HG02938 (cell line): ENCODE measurements around the gene SLC7A5.
"Not testable (repeated sequence)": the region's sequence is repeated elsewhere in the genome, so short reads cannot be mapped to it uniquely, and the experiment has no call there.

Source experiments
- ATAC-seq: cut with Tn5 transposase; IDR thresholded peaks from one replicate; pipeline ENCODE4 v1.9.1; 2021; ENCODE audit warnings: mild to moderate bottlenecking, moderate library complexity; ENCODE audit not compliant: unreplicated experiment

Gene SLC7A5

GRCh38 chr16:87835882-87836331 lies 33.4 kb downstream of the SLC7A5 start:
- no peak for ATAC-seq

GRCh38 chr16:87834668-87835473 lies 34.4 kb downstream of the SLC7A5 start:
- no peak for ATAC-seq

- ATAC-seq: no peak
Measured at GRCh38 chr16:87834005-87834667, 35.2 kb downstream of the SLC7A5 start.

GRCh38 chr16:87833548-87833947 lies 35.8 kb downstream of the SLC7A5 start:
- no peak for ATAC-seq

GRCh38 chr16:87832741-87833502 lies 36.4 kb downstream of the SLC7A5 start:
- no peak for ATAC-seq

- ATAC-seq: no peak
Measured at GRCh38 chr16:87832137-87832527, 37.2 kb downstream of the SLC7A5 start.

- no peak for ATAC-seq
Measured at GRCh38 chr16:87831421-87832136, 37.7 kb downstream of the SLC7A5 start.

GRCh38 chr16:87830673-87831420 lies 38.5 kb downstream of the SLC7A5 start:
- ATAC-seq: no peak

- ATAC-seq: no peak
Measured at GRCh38 chr16:87829988-87830672, 39.2 kb downstream of the SLC7A5 start.

- no peak for ATAC-seq
Measured at GRCh38 chr16:87829622-87829980, 39.7 kb downstream of the SLC7A5 start.

GRCh38 chr16:87828907-87829621 lies 40.2 kb downstream of the SLC7A5 start:
- ATAC-seq: no peak

- ATAC-seq: no peak
Measured at GRCh38 chr16:87828071-87828906, 41.0 kb downstream of the SLC7A5 start.

- ATAC-seq: not testable (repeated sequence)
Measured at GRCh38 chr16:87827588-87827915, 41.8 kb downstream of the SLC7A5 start.

- ATAC-seq: no peak
Measured at GRCh38 chr16:87826798-87827587, 42.3 kb downstream of the SLC7A5 start.

GRCh38 chr16:87826407-87826797 lies 42.9 kb downstream of the SLC7A5 start:
- ATAC-seq: not testable (repeated sequence)

- not testable (repeated sequence) for ATAC-seq
Measured at GRCh38 chr16:87825842-87826120, 43.5 kb downstream of the SLC7A5 start.

GRCh38 chr16:87824991-87825841 lies 44.1 kb downstream of the SLC7A5 start:
- ATAC-seq: no peak
